ENCODE results near the gene ACAT2.
"Not testable (repeated sequence)": the region's sequence is repeated elsewhere in the genome, so short reads cannot be mapped to it uniquely, and the experiment has no call there.

ACAT2 gene

DNA sequence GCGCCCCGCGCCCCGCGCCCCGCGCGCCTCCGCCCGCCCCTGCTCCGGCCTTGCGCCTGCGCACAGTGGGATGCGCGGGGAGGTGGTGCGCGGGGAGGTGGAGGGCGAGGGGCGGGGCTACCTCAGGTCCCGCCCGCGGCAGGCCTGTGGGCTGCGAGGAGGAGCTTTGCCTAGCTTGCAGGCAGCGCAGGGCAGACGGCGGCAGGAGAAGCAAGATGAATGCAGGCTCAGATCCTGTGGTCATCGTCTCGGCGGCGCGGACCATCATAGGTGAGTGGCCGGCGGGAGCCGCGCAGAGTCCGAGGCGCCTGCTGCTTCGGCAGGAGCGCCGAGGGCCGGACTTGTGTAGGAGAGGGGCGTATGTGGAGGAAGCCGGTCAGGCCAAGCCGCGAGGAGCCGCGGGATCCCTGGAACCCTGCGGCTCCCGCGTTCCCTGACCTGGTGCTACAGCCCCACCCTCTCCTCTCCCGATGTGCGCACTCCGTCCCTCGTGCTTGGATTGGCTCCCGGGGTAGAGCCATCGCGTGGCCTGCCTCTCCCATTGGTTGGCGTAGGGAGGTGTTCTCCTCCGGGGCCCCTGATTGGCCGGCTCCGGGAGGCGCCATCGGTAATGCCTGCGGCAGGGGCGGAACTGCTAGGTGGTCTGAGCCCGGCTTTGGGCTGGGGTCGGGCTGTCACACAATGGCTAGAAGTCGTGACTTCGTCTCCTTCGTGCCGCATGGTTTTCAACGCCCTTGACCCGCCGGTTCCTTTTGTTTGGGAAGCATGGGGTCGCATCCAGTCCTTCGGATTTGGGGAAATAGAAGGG, at the start of gene ACAT2:
ACAT2 (plus strand) TSS at position 173 of the 808 bp plus-strand sequence; CDS start at position 216, 43 bp downstream.
- in situ Hi-C loops (cut with MboI; ENCODE audit: low sequenced_read_pairs), result no loop called here

GRCh38 chr6:159712389-159712788, 49.5 kb upstream of the ACAT2 start:
- in situ Hi-C loops (cut with MboI; ENCODE audit: low sequenced_read_pairs), result not testable (repeated sequence)

GRCh38 chr6:159713984-159714383, 47.9 kb upstream of the ACAT2 start:
- in situ Hi-C loops (cut with MboI; ENCODE audit: low sequenced_read_pairs), result no loop called here

DNA sequence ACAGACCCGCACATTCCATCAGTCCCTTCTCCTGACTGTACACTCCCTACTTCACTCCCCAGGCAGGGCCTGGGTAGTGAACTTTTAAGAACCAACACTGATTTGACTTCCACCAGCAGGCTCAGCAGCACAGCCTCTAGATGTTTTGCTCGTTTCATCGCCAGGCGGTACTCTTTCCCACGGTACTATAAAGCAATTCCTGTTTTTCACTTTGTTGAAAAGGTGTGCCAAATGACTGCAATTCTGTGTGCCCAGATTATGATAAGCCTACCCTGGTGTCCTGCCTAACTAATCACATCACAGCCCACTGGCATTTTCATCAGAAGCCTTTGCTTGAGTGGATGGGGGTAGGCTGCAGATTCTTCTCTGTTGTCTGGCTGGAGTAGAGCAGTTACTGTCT, 47.4 kb upstream of the ACAT2 start:
- in situ Hi-C loops (cut with MboI; ENCODE audit: low sequenced_read_pairs), result no loop called here

- in situ Hi-C loops (cut with MboI; ENCODE audit: low sequenced_read_pairs), result no loop called here
Observed at GRCh38 chr6:159715166-159715565, 46.7 kb upstream of the ACAT2 start.

GRCh38 chr6:159715605-159716004, 46.2 kb upstream of the ACAT2 start:
- in situ Hi-C loops (cut with MboI; ENCODE audit: low sequenced_read_pairs), result no loop called here

DNA sequence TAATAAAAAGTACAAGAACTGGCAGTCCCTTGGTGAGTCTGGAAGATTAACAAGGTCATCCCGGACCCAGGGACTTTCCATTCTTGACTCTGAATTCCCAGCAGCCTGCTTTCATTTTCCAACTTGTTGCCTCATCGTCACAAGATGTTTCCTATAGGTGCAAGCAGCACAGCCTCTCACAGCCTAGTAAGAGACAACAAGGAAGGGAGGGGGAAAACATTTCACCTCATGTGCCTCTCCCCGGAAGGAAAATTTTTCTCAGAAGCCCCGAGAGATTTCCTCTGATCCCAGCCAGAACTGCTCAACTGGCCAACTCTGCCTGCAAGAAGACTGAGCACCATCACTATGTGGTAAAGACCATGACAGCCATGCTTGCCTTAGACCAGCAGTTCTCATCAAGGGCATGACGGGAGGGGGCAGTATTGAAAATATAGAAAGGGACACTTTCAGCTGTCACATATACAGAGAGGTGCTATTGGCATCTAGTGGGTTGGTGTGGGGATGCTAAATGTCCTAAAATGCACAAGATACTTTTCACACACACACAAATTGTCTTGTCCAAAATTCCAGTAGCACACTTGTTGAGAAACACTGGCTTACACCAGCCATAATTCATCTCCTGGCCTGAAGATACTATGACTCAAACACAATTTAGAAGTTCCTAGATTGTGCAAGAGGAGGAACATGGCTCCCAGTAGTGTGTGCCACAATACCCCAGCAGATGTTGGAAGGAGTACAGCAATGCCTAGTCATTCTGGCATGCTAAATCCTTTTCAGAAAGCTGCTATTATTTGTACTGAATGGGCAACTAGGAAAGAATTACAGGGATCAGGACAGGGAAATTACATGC, 45.4 kb upstream of the ACAT2 start:
- in situ Hi-C loops (cut with MboI; ENCODE audit: low sequenced_read_pairs), result no loop called here

DNA sequence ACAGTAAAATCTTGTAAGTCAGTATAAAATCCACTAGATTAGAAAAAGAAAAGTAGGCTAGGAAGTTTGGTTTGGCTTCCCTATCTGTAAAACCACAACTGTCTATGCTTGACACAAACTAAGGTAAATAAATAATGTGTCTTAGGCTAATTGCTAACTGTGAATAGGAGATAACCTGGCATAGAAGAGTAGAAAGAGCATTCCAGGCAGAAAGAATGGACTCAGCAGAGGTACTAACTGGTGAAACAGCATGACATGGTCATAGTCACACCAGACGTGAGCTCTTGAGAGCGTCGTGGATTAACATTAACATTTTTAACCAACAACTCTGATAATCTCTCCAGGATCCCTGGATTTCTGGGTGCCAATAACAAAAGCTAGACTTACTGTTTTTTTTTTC, 43.2 kb upstream of the ACAT2 start:
- in situ Hi-C loops (cut with MboI; ENCODE audit: low sequenced_read_pairs), result no loop called here

- in situ Hi-C loops (cut with MboI; ENCODE audit: low sequenced_read_pairs), result no loop called here
Observed at GRCh38 chr6:159719287-159719686, 42.6 kb upstream of the ACAT2 start.

- in situ Hi-C loops (cut with MboI; ENCODE audit: low sequenced_read_pairs), result no loop called here
Observed at GRCh38 chr6:159720708-159721107, 41.1 kb upstream of the ACAT2 start.

- in situ Hi-C loops (cut with MboI; ENCODE audit: low sequenced_read_pairs), result not testable (repeated sequence)
Observed at GRCh38 chr6:159721981-159722380, 39.9 kb upstream of the ACAT2 start.

GRCh38 chr6:159722655-159723054, 39.2 kb upstream of the ACAT2 start:
- in situ Hi-C loops (cut with MboI; ENCODE audit: low sequenced_read_pairs), result no loop called here

- in situ Hi-C loops (cut with MboI; ENCODE audit: low sequenced_read_pairs), result no loop called here
Observed at GRCh38 chr6:159723259-159723658, 38.6 kb upstream of the ACAT2 start.

- in situ Hi-C loops (cut with MboI; ENCODE audit: low sequenced_read_pairs), result no loop called here
Observed at GRCh38 chr6:159724778-159725177, 37.1 kb upstream of the ACAT2 start.

GRCh38 chr6:159725208-159725607, 36.6 kb upstream of the ACAT2 start:
- in situ Hi-C loops (cut with MboI; ENCODE audit: low sequenced_read_pairs), result not testable (repeated sequence)

DNA sequence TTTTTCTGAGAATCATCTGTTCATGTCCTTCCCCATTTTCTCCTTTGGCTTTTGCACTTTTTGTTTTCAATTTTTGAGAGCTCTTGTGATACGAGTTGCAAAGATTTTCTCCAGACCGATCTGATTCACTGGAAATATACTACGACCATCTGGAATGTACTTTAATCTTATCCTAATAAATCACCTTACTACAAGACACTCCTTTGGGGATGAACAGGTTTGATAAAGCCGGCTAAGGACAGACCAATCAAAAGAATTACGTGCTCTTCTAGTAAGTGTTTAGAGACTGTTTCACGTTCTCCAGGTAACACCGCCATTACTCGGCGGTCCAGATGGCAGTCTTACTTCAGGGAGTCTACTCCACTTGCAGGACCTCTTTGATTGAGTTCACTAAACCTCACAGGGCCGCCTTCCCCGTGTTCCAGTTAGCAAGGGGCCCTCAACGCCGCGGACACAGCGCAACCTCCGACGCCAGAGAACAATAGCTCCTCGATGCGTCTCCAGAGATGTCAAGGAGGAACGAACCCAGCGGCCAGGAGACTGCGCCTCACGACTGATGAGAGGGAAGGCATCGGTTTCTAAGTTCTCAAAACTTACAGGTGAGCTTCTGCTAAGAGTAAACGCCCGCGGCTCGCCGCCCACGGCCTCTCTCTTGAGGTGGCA, 35.5 kb upstream of the ACAT2 start:
- in situ Hi-C loops (cut with MboI; ENCODE audit: low sequenced_read_pairs), result no loop called here

- in situ Hi-C loops (cut with MboI; ENCODE audit: low sequenced_read_pairs), result no loop called here
Observed at GRCh38 chr6:159726918-159727716, 34.7 kb upstream of the ACAT2 start, which contains the start of gene WTAP. TSS of gene WTAP (plus strand) at chr6:159727506. CDS start at chr6:159736266, 8,760 bp downstream.

GRCh38 chr6:159727717-159728445, 34.0 kb upstream of the ACAT2 start:
- in situ Hi-C loops (cut with MboI; ENCODE audit: low sequenced_read_pairs), result no loop called here

GRCh38 chr6:159728531-159728964, 33.3 kb upstream of the ACAT2 start:
- in situ Hi-C loops (cut with MboI; ENCODE audit: low sequenced_read_pairs), result no loop called here
